Ishikawa (cell line): Measurements from ENCODE around the gene SYNM.

Experiments used
- CEBPB ChIP-seq: IDR thresholded peaks from 2 replicates; pipeline ENCODE4 v1.6.1; 2012
- CREB1 ChIP-seq: IDR thresholded peaks from 2 replicates; pipeline ENCODE4 v1.6.1; 2012; ENCODE audit warnings: low read depth
- EGR1 ChIP-seq: IDR thresholded peaks from 2 replicates; pipeline ENCODE4 v1.6.1; 2012
- EP300 ChIP-seq: IDR thresholded peaks from 2 replicates; pipeline ENCODE4 v1.6.1; 2012; ENCODE audit warnings: borderline replicate concordance
- FOXM1 ChIP-seq: IDR thresholded peaks from 2 replicates; pipeline ENCODE4 v1.6.1; 2012; ENCODE audit warnings: low read depth, borderline replicate concordance
- MAX ChIP-seq: IDR thresholded peaks from 2 replicates; pipeline ENCODE4 v1.6.1; 2012
- NFIC ChIP-seq: IDR thresholded peaks from 2 replicates; pipeline ENCODE4 v1.6.1; 2012
- RAD21 ChIP-seq: IDR thresholded peaks from 2 replicates; pipeline ENCODE4 v1.6.1; 2012; ENCODE audit warnings: low read depth
- TAF1 ChIP-seq: IDR thresholded peaks from 2 replicates; pipeline ENCODE4 v1.6.1; 2012; ENCODE audit warnings: low read depth, mild to moderate bottlenecking
- TCF12 ChIP-seq: IDR thresholded peaks from 2 replicates; pipeline ENCODE4 v1.6.1; 2012; ENCODE audit warnings: low read depth
- TEAD4 ChIP-seq: IDR thresholded peaks from 2 replicates; pipeline ENCODE4 v1.6.1; 2012
- USF1 ChIP-seq: IDR thresholded peaks from 2 replicates; pipeline ENCODE4 v1.6.1; 2012
- YY1 ChIP-seq: IDR thresholded peaks from 2 replicates; pipeline ENCODE4 v1.6.1; 2012; ENCODE audit warnings: low read depth
- ZBTB7A ChIP-seq: IDR thresholded peaks from 2 replicates; pipeline ENCODE4 v1.6.1; 2012; ENCODE audit warnings: low read depth
- TF ChIP-seq, protein P1 (sequence below): IDR thresholded peaks from 2 replicates; pipeline ENCODE4 v1.6.1; 2012; ENCODE audit warnings: low read depth, mild to moderate bottlenecking

The SYNM gene

GRCh38 chr15:99084965-99085364 is 19.9 kb upstream of the SYNM start:
- no peak for TF ChIP-seq TAF1
- TF ChIP-seq TEAD4, result no peak
- no peak for TF ChIP-seq TCF12
- TF ChIP-seq CEBPB, result no peak
- no peak for TF ChIP-seq EGR1
- TF ChIP-seq USF1, result no peak
- no peak for TF ChIP-seq RAD21
- no peak for TF ChIP-seq CREB1
- TF ChIP-seq FOXM1, result no peak
- no peak for TF ChIP-seq NFIC
- no peak for TF ChIP-seq EP300
- TF ChIP-seq, protein P1, sequence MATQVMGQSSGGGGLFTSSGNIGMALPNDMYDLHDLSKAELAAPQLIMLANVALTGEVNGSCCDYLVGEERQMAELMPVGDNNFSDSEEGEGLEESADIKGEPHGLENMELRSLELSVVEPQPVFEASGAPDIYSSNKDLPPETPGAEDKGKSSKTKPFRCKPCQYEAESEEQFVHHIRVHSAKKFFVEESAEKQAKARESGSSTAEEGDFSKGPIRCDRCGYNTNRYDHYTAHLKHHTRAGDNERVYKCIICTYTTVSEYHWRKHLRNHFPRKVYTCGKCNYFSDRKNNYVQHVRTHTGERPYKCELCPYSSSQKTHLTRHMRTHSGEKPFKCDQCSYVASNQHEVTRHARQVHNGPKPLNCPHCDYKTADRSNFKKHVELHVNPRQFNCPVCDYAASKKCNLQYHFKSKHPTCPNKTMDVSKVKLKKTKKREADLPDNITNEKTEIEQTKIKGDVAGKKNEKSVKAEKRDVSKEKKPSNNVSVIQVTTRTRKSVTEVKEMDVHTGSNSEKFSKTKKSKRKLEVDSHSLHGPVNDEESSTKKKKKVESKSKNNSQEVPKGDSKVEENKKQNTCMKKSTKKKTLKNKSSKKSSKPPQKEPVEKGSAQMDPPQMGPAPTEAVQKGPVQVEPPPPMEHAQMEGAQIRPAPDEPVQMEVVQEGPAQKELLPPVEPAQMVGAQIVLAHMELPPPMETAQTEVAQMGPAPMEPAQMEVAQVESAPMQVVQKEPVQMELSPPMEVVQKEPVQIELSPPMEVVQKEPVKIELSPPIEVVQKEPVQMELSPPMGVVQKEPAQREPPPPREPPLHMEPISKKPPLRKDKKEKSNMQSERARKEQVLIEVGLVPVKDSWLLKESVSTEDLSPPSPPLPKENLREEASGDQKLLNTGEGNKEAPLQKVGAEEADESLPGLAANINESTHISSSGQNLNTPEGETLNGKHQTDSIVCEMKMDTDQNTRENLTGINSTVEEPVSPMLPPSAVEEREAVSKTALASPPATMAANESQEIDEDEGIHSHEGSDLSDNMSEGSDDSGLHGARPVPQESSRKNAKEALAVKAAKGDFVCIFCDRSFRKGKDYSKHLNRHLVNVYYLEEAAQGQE, result no peak
- no peak for TF ChIP-seq MAX
- TF ChIP-seq YY1, result no peak
- no peak for TF ChIP-seq ZBTB7A

DNA sequence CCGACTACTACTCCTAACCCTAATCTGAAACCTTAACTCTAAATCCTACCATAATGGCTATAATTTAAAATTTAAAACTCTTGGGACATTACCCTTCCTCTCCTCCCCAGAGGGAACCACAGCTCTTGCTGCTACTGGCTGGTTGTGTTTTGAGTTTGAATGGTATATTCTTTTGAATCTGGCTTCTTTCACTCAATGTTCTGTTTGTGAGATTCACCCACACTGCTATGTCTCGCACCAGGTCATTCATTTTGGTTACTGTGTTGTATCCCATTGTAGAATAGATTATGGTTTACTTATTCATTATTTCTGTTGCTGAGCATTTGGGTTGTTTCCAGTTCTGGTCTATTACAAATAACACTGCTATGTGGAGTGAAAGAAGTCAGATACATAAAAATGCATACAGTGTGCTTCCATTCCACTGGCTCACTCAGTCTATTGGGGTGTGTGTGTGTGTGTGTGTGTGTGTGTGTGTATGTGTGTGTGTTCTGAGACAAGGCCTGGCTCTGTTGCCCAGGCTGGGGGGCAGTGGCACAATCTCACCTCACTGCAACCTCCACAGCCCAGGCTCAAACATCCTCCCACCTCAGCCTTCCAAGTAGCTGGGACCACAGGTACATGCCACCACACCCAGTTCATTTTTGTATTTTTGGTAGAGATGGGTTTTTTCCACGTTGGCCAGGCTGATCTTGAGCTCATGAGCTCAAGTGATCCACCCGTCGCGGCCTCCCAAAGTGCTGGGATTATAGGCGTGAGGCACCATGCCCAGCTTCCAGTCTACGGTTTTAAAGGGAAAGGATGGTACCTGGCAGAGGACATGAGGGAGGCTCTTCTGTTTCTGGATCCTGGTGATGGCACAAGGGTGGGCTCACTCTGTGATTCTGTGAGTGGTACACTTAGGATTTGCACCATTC is 19.2 kb upstream of the SYNM start:
- TF ChIP-seq, protein P1, result no peak
- no peak for TF ChIP-seq NFIC
- TF ChIP-seq USF1, result no peak
- TF ChIP-seq RAD21, result no peak
- no peak for TF ChIP-seq TAF1
- TF ChIP-seq CREB1, result no peak
- no peak for TF ChIP-seq MAX
- TF ChIP-seq EGR1, result no peak
- no peak for TF ChIP-seq TCF12
- no peak for TF ChIP-seq YY1
- TF ChIP-seq FOXM1, result no peak
- TF ChIP-seq EP300, result no peak
- TF ChIP-seq TEAD4, result no peak
- no peak for TF ChIP-seq ZBTB7A
- no peak for TF ChIP-seq CEBPB

DNA sequence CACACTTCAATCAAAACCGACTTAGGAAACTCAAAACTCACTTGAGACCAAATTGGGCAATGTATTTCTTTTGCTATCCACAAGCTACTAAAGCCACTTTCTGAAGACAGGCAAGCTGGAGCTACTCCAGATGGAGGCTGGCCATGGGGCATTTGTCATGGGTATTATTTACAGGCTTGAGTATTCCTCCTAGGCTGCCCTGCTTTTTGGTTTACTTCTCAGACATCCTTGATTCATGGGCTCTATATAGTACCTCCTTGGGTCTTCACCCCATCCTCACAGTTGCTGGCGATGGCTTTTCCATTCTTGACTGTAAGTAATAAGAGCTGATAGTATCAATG is 18.6 kb upstream of the SYNM start:
- TF ChIP-seq YY1 (no peak), EP300 (no peak), EGR1 (no peak), ZBTB7A (no peak), TEAD4 (no peak), CREB1 (no peak), CEBPB (no peak), MAX (no peak), RAD21 (no peak)
- TF ChIP-seq, protein P1, result no peak

GRCh38 chr15:99087405-99087943 is 17.4 kb upstream of the SYNM start:
- TF ChIP-seq EP300 (no peak), FOXM1 (no peak), TEAD4 (no peak), NFIC (no peak), CEBPB (no peak), YY1 (no peak), EGR1 (no peak), ZBTB7A (no peak), TAF1 (no peak), USF1 (no peak), MAX (no peak), TCF12 (no peak), RAD21 (no peak), CREB1 (no peak)
- TF ChIP-seq, protein P1, result no peak
